HG03460 (cell line): Measurements from ENCODE around the gene TBKBP1.

Experiments
- ATAC-seq: cut with Tn5 transposase; IDR thresholded peaks from one replicate; pipeline ENCODE4 v1.9.1; 2021; ENCODE audit not compliant: unreplicated experiment

Gene TBKBP1

DNA sequence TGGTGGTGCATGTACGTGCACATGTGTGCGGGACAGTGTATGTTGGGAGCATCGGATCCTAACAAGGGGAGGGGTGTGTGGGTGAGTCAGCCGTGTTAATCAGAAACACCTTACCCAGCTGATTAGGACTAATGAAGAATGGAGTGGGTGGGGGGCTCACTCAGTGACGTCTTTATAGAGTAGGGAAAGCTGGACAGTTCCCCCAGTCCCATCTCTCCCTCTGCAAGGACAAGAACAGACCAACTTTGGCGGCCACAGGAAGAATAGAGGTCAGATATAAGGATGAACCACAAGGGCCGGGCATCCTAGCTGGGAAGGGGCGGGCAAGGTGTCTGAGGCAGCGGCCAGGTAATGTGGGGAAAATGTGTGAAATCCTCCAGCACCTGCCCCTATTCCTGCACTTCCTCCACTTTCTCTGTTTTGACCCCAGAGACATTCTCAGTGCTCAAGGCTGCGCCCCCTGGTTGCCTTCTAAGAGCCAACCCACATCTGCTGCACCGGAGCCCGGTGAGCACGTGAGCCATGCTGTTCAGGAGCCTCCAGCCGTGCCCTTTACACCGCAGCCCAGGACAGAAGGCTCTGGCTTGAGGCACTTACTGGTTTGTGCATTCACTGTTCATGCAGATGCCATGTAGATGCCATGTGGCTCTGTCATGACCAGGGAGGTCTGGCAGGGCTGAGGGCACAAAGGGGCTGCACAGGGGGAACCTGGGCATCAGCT is 20.2 kb downstream of the TBKBP1 start:
- no peak for ATAC-seq

DNA sequence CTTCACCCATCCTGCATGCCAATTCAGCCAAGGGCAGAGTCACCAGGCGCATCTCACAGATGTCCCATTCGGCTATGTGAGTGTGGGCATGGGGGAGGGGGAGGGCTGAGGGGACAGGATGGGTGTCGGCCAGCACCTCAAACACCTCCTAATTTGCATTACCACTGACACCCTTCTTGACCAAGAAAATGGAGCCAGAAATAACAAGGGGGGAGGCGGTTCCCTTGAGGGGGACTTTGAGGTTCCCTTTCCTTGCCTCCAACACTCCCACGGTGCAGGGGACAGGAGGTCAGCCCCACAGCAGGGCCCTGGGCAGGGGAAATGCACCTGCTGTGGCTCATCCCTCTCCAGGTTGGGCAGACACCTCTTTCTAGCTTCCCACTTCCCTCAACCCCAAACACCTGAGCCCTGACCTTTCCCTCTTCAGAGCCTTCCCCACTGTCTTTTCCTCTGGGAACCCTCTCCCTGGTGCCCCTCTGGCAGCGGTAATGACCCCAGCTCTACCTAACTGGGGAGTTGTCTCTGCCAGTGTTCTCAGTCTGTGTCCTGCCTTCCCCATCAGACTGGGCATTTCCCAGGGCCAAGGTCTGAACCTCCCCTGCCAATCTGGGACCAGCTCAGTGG is 20.9 kb downstream of the TBKBP1 start:
- no peak for ATAC-seq

DNA sequence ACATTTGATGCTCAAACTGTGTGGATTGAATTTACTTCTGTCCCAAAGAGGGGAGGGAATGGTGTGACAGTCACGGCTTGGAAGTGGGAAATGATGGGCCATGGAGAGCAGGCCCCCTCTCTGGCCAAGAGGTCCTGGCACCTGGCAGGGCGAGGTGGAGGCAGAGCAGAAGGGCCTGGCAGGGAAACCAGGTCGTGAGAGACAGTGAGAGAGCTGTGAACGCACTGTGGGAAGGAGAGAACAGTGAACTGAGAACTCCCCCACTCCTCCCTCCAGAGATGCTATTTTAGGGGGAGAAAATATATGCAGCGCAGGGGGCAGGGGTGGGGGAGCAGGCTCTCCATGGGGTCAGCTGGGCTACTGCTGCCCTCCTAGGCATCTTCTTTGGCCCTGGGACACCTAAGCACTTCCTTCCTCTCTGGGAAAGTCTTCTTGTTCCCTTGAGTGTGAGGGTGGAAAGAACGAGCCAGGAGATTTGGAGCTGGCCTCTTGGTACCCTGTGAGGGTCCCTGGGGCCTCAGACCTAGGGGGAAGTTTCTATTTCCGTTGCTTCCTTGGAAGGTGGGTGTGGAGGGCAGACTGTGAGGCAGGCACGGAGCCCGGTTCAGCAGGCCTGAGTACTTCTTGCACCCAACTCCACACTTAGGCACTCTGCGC is 21.8 kb downstream of the TBKBP1 start:
- no peak for ATAC-seq

DNA sequence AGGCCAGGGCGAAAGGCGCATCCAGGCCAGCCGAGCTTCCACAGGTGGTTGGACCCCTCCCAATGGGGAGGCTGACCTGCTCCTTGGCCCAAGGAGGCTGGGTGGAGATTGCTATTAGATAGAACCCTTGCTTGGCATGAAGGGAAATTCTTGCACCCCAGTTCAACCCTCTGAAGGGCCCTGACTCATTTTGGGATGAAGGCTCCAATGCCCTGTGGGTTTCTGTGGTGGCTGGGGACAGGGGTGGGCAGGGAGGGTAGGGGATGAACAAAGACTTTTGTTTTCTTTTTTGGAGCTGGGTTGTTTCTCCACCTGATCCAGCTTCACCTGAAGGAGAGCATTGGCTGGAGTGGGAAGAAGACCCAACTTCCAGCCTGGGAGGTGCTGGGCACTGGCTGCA is 22.4 kb downstream of the TBKBP1 start:
- no peak for ATAC-seq

DNA sequence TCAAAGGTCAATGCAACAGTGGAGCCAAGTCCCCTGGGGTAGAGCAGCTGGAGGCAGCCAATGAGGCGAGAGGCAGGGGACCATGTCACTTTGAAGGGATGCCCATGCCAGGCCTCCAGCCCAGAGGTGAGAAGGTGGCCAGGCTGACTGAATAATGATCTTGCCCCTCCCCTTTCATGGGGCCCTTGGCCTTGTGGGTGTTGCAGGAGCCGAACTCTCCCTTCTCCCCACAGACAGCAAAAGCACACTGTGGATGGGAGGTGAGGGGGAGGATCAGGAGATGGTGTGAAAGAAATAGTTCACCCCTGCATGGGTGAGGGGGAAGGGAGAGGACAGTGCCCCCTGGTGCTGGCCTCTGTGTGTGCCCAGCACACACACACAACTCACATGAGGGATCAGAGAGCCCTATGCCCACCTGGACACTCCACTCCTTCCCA is 23.3 kb downstream of the TBKBP1 start:
- ATAC-seq = no peak

DNA sequence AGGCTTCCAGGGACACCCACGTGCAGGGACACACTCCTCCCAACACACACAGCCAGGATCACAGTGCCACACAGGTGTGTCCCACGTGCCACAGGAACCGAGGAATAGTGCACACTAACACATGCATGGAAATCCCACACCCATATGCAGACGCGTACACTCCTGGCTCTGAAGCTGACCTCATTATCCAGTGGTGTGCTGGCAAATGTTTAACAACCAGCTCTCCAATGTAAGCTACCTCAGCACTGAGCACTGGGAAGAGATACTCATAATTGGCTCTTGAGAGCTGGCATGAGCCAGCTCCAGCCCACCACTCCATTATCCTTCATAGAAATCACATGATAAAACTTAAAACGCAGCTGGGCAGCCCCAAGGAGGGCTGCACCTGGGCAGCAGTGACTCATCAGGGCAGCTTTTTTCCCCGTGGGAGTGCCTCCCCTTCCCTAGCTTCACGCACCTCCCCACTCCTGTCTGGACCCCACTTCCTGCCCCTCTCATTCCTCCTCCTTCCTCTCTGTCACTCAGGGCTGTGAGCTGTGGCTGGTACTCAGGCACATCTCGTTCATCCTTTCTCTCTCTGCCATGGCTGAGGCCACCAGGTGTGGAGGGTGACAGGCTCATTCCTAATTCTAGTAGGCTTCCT is 24.1 kb downstream of the TBKBP1 start:
- ATAC-seq = no peak

DNA sequence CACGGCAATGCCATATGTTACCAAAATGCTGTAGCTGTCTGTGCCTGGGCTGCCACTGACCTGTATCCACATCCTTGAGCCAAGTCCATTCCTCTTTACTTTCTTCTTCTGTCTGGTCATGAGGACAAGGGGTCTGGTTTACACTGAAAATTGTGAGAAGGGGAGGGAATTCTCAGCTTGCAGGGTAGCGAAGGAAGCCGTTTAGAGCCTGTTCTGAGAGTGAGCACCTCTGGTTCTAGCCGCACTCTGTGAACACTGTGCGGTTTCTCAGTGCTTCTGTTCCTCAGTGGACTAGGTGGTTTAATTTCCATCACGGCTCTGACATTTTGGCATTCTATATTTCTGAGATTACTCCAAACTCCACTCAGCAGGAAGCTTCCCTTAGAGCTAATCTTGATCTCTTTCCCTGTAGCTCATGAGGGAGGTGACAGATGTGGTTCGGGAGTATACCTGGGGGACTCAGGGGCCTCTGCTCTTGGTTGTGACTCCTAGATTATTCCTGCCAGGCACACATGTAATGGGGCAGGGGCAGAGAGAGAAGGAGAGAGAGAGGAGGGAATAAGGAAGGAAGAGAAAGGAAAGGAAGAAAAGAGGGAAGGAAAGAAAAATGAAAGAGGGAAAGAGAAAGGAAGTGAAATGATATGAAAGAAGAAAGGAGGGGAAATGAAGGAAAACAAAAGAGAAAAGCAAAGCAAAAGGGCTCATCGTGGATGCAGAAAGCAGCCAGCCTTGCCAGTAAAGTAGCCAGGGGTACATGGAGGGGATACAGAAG is 24.9 kb downstream of the TBKBP1 start:
- ATAC-seq = no peak

DNA sequence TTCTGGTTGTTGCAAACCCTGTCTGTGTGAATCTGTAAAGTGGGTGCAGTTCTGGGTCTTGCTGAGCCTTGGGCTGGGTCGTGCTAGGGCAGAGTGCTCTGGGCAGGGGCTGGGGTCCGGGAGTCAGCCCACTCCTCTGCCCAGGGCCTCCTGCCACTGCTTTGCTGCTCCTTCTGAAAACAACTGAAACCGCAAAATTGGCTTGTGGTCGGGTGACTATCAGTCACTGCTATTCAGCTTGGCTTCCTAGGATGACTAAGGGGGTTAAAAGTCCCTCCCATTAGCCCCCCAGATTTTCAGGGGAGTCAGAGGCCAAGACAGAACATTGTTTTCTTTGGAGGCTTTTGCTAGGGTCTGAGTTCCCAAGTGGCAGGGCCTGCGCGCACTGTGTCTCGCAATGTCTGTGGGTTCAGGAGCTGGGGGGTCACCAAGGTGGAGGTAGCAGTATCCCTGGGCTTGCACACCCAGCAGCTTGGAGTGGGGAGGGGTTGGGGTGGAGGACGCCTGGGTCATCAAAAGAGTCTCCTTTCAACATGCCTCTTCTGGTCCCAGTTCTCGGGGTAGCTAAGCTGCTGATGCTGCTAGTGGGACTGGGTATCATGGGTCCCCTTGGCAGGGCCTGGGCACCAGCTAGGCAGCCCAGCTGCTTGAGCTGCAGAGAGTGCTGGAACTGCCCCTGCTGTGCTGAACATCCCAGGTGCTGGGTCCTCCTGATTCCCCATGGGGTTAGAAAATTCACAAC is 25.6 kb downstream of the TBKBP1 start:
- no peak for ATAC-seq

DNA sequence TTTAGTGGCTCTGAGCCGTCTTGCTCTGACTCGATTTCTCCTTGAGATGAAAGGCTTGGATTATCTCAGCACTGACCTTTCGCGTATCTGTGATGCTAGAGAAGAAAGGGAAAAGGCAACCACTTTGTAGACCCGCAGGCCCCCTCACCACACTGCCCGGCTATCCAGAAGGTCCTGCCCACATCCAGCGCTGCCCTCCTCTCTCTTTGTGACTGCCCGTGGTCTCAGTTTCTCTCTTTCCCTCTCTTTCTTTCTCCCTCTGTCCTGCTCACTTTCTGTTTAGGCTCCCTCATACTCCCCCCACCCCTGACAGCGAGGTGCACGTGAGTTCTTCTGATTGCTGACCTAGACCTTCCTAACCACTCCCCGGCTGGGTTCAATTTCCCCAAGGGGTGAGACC is 26.2 kb downstream of the TBKBP1 start:
- ATAC-seq = no peak

DNA sequence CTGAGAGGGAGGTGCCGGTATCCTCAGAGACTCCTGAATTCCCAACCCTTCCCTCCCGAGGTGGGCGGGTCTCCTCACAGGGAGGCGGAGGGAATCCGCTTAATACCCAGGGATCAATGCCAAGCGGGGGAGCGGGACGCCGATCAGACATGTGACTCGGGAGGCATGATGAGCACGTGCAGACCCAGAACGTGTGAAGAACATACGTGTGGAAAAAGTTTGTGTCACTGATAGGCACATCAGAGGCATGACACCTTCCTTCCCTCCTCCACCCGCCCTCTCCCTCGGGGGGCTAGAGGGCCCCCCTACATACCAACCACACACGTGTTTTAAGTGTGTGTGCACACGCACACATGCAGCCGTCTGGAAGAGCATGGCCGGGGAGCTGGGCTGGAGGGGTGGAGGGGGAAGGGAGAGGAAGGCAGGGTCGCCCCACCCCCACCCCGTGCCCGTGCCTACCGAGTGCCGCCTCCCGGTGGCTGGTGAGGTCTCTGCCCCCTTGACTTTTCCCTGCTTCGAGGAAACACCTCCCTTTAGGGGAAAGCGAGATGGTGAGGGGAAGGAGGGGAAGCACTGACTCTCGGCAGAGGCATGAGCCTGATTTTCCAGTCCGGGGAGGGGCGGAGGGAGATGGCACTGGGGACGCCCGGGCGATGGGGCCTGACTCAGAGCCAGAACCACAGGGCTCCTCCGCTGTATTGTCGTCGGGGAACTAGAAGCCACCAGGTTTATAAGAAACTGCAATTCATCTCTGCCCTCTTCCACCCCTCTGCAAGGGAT is 27.0 kb downstream of the TBKBP1 start:
- ATAC-seq = no peak

DNA sequence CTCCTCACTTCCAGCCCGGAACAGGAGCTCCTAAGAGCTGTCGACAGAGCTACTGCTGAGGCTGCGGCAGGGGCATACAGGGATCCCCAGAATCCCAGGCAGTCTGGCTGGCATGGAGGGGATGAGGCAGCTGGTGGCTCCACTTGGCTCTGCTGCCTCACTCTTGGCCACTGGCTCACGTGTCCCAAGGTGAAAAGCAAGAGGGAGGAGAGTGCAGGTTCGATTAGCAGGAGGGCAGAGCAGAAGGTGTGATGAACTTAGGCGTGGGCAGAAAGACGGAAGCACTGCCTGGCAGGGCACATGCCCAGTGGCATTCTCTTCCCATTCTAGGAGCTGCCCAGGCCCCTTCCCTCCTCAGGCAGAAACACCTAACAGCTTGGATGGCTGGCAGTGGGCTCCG is 27.8 kb downstream of the TBKBP1 start:
- ATAC-seq = no peak

DNA sequence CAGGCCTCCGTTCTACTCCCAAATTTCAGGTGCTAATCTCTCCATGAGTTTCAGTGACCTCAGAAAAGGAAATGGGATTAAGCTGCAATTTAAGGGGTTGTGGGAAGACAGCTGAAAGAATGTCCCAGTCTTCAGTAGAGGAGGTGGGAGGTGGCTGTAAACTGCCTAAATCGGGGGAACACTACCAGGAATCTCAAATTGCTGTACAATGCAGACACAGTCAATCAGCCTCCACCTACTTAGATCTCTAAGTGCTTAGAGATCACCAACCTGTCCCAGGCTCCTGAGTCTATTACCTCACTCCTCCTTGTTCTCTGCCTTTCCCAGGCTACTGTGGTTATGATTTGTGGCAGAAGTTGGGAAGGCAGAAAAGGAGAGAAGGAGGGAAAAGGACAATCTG is 30.7 kb downstream of the TBKBP1 start:
- no peak for ATAC-seq

DNA sequence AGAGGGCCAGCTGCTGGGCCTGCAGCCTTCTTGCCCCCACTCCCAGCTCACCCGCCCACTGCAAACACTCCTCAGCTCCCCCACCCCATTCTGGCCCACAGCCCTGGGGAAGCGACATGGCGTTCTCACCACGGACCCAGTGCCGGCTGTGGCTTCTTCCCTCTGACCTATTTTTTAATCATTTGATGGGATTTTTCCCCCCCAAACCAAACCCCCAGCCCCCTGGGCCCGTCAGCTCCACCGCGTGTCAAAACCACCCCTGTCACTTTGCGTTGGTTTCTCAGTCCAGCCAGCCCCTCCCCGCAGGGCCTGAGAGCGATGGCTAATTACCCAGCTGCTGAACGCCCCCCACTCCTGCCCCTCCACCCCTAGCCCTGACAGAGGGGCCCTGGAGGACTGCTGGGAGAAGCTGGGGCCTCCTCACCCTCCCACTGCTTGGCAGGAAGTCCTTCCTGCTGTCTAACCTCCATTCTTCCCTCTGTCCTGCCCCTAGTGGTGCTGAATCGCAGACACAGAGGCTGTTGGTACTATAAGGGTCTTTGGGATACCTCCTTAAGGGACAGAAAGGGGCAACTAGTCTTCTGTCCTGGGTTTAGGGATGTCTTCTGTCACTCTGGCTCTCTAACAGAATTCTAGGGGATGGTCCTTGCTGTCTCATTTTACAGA is 31.6 kb downstream of the TBKBP1 start:
- ATAC-seq = no peak

DNA sequence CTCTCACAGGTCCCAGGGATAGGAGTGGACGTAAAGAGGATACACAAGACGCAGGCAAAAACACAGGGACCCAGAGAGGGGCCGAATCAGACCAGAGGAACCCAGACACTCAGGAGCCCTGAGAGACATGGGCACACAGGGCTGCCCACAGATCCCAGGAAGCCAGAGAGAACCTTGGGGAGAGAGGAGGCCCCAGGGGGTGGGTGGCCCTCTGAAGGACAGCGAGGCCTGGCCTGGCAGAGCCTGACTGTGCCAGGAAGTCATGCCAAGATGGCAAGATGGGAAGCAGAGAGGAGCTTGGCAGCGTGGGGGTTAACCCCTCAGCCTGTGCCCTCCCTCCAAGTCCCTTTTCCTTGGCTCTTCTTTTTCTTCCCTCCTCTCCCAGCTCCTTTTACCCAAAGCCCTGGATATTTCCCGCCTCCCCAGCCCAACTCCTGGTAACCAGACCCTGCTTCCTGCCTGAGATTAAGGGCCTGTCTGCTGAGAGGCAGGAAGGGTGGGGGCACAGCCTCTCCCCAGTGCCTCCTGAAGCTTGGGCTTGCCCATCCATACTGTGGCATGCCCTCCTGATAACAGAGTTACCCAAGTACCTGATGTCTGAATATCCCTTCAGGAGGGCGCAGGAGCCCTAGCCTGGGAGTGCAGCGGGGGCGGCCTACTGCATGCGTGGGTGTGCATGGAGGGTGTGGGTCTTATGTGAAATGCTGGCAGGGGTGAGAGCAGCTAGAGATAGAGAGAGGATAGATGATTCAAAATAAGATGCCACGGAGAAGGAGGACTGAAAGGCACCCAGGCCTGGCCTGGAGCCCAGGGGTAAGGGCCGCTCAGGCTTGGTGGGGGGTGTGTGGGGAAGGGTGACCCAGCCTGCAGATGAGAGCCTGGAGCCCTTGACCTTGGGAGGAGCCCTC is 33.1 kb downstream of the TBKBP1 start:
- ATAC-seq = no peak

DNA sequence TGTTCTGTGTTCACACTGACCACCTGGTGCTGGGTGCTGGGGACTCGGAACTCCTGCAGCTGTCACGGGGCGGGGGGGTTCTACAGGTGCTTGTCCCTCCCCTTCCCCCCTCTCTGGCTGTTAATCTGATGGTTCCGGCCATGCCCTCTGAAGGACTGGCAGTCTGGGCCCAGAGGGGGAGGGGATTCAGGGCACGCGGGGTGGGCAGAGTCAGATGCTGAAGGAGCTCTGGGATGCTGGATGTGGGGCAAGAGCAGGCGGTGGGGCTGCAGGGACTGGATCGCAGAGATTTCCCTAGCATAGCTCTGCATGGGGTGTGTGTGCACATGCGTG is 33.7 kb downstream of the TBKBP1 start:
- no peak for ATAC-seq

DNA sequence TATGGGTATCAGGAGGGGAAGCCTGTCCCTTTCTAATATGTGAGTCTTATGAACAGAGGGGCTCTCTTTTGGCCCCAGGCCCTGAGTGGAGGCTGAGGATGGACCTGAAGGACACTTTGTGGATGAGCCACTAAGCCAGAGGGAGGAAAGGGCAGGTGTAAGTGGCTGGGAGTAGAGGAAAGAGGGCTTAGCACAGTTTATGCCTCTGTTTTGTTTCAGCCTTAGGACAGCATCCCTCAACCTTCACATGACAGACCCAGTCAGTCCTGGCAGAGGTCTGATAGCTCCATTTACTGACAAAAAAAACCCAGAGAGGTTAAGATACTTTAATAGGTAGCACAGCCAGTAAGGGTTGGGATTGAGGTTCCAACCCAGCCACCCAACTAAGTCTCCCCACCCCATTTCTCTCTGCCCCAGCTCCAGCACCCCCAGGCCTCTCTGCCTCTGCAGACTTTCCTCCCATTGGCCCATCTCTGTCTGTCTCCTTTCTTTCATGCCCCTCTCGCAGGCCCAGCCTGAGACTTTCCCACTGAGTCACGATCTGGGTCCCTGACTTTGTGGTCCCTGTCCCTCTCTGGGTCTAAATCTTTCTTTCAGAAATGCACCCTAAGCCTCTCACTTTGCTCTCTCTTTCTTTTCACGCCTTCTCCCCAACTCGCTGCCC is 34.4 kb downstream of the TBKBP1 start:
- ATAC-seq = no peak

DNA sequence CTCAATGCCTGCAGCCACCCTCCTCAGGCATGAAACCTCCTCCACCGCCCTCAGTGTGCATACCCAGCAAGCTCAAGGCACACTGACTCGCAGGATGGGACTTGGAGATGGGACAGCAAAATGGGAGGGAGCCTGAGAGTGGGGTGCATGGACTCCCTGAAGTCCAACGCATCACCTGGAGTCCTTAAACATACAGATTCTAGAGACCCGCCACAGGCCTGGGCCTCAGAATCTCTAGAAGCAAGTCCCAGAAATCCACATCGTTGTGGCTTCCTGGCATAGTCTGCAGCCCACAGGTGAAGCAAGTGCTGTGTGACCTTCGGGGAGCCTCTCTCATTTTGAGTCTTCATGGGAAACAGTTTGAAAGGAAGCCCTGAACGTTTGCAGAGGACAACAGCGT is 35.5 kb downstream of the TBKBP1 start:
- no peak for ATAC-seq

DNA sequence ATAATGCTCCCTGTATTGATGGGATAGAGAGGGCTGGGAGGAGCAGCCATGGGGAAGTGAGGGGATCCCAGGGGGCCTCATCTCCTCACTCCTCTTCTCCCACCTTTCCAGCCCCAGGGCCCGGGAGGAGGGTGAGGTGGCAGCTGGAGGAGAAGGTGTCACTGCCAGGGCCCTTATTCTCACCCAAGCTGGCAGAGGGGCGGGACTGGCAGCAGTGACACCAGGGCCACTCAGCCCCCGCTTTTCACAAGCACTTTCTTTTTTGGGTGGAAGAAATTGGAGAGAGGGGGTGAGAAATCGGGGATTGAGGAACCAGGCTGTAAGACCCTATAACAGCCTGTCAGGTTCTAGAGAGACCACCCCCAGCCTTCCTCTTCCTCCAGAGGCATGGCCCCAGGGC is 36.7 kb downstream of the TBKBP1 start:
- no peak for ATAC-seq
